Endothelial cell of umbilical vein (primary cell): ENCODE results near the gene OPRM1.

Experiments
- MYC ChIP-seq: IDR thresholded peaks from one replicate; pipeline ENCODE4 v1.6.1; 2011; ENCODE audit warnings: mild to moderate bottlenecking, low read depth, low read length
- POLR2A ChIP-seq: IDR thresholded peaks from 2 replicates; pipeline ENCODE4 v1.6.1; 2012; ENCODE audit warnings: low read depth, mild to moderate bottlenecking, control low read depth, low read length
- POLR2AphosphoS5 ChIP-seq: IDR thresholded peaks from 2 replicates; pipeline ENCODE4 v1.6.1; 2012; ENCODE audit warnings: low read depth, mild to moderate bottlenecking, control low read depth, low read length, moderate library complexity; ENCODE audit not compliant: insufficient read depth
- TF ChIP-seq, protein P1 (sequence below), 2 donors: IDR thresholded peaks; 1 replicate in 1 of 2; 2 replicates in 1 of 2; pipeline ENCODE4 v1.5.1; 2011; ENCODE audit warnings: low read length in 2 of 2, mild to moderate bottlenecking in 2 of 2, moderate library complexity in 2 of 2, control low read depth in 1 of 2, inconsistent platforms in 1 of 2, low read depth in 1 of 2; ENCODE audit not compliant: insufficient read depth in 1 of 2; ENCODE audit errors: extremely low read depth in 1 of 2

DNA sequence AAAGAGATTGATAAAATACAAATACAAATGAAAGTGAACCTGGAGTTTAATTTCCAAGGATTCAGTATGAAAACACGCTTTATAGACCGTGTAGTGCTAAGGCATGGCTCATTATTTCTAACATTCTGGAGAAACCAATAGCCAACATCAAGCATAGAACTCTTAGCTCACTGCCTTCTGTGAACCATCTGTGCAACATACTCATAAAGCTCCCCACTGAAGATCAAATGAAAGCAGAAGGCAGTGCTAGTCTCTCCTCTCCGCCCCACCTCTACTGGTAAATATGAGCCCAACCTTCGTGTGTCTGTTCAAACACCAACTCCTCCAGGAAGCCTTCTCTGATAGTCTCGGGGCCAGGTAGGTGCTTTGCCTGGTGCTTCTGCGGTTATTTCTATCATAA lies 163.9 kb downstream of the OPRM1 start:
- TF ChIP-seq POLR2AphosphoS5 = no peak
- TF ChIP-seq, protein P1, sequence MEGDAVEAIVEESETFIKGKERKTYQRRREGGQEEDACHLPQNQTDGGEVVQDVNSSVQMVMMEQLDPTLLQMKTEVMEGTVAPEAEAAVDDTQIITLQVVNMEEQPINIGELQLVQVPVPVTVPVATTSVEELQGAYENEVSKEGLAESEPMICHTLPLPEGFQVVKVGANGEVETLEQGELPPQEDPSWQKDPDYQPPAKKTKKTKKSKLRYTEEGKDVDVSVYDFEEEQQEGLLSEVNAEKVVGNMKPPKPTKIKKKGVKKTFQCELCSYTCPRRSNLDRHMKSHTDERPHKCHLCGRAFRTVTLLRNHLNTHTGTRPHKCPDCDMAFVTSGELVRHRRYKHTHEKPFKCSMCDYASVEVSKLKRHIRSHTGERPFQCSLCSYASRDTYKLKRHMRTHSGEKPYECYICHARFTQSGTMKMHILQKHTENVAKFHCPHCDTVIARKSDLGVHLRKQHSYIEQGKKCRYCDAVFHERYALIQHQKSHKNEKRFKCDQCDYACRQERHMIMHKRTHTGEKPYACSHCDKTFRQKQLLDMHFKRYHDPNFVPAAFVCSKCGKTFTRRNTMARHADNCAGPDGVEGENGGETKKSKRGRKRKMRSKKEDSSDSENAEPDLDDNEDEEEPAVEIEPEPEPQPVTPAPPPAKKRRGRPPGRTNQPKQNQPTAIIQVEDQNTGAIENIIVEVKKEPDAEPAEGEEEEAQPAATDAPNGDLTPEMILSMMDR (IDR thresholded peaks at IDR 0.05; ENCODE audit: extremely low read depth in 1 of 2, insufficient read depth in 1 of 2, low read depth in 1 of 2, low read length in 2 of 2) = no peak
- TF ChIP-seq POLR2A = no peak
- TF ChIP-seq MYC = no peak
